ENCODE data around the gene AREG. TPM values are rescaled to one million over a fixed set of nuclear protein-coding genes. Genes with fewer than 3 reads are reported as not detected.
A peak's percentile ranks its signal among the peaks of the same experiment; 100 is the strongest.

AREG gene
- total and polyA plus RNA-seq, 2 experiments from 2014 or later: 128 to 129 TPM

DNA sequence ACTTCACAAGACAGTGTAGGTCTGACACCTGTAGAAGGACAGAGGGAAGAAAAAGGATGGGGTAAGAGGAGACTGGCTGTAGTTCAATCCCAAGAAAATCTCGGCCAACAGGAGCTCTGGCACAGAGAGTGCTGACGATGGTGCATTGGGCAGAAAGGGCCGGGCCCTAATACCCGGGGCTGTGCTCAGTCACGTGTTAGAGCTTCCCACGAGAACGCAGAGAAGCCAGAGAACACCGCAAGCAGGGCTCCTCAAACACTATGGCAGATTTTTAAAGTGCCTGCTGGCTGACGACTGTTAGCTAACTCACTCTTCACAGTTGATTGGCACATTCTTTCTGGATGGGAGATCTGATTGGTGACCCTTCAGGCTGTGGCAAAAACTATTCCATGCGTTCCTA is 44.5 kb upstream of the AREG start:
- H4K20me1 ChIP-seq (ENCODE audit: insufficient read depth, poor library complexity, severe bottlenecking): no peaks in the 10 kb centered on the region
- H3K79me2 ChIP-seq: no peaks in the 10 kb centered on the region
- H3K4me2 ChIP-seq: no peak overlapping the region
- no peak for TF ChIP-seq EZH2phosphoT487 (IDR thresholded peaks at IDR 0.05; ENCODE audit: low read depth, severe bottlenecking, unreplicated experiment)
- TF ChIP-seq EZH2 (IDR thresholded peaks at IDR 0.05; ENCODE audit: borderline replicate concordance): no peak
- H3K9me2 ChIP-seq (replicated peaks; ENCODE audit: insufficient read depth): no peaks in the 10 kb centered on the region
- H2AFZ ChIP-seq: no peak overlapping the region
- H3K4me1 ChIP-seq (ENCODE audit: insufficient read depth): no peaks in the 10 kb centered on the region
- H3K4me3 ChIP-seq: no peak overlapping the region
- no peaks in the 10 kb centered on the region for H3K27me3 ChIP-seq
- DNase-seq (ENCODE audit: low spot score): no peak
- no peak overlapping the region for H3K27ac ChIP-seq
- 69% methylated on average over 10 of the region's 10 CpGs for WGBS (ENCODE audit: low lambda C conversion rate, missing lambda C conversion rate)
- H3K9me3 ChIP-seq (ENCODE audit: low read depth): no peaks in the 10 kb centered on the region
- no peaks in the 10 kb centered on the region for H3K36me3 ChIP-seq (replicated peaks; ENCODE audit: insufficient read depth, low read depth)

DNA sequence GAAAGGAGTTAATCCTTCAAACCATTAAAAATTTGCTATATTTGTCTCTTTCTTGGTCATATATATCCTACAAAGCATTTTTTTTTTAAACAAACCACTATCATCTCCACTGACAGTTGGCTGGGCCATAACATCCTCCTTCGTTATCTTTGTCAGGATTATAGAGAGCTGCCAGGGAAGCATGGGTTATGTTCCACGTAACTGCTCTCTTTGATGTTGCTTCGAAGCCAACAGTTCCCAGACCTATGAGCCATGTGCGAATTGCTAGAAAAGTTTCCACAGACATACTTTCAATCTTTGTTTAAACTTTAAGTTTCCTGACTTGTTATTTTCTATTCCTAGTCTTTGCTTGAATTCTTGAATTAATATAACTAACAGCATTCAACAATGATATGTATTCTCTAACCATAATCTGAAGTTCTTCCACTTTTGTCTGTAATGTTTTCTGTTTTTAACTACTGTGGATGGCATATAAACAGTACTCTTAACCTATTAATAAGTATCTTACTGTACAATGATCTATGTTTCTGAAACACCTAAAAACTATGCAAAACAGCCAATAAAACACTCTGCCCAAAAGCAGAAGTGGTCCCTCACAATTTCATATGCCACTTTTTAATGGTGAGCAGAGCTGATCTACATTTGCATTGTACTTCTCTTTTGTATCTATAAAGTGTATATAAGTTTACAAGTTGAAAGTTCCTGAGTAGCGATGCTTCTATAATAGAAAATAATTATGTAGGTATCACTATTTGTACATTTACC is 42.1 kb upstream of the AREG start:
- H3K4me3 ChIP-seq: no peak overlapping the region
- no peaks in the 10 kb centered on the region for H3K79me2 ChIP-seq
- no peaks in the 10 kb centered on the region for H3K27me3 ChIP-seq
- 51% methylated on average over 5 of the region's 5 CpGs for WGBS (ENCODE audit: low lambda C conversion rate, missing lambda C conversion rate)
- peak; percentile 16 for DNase-seq (ENCODE audit: low spot score)
- TF ChIP-seq EZH2phosphoT487 (IDR thresholded peaks at IDR 0.05; ENCODE audit: low read depth, severe bottlenecking, unreplicated experiment): no peak
- TF ChIP-seq, protein P1, sequence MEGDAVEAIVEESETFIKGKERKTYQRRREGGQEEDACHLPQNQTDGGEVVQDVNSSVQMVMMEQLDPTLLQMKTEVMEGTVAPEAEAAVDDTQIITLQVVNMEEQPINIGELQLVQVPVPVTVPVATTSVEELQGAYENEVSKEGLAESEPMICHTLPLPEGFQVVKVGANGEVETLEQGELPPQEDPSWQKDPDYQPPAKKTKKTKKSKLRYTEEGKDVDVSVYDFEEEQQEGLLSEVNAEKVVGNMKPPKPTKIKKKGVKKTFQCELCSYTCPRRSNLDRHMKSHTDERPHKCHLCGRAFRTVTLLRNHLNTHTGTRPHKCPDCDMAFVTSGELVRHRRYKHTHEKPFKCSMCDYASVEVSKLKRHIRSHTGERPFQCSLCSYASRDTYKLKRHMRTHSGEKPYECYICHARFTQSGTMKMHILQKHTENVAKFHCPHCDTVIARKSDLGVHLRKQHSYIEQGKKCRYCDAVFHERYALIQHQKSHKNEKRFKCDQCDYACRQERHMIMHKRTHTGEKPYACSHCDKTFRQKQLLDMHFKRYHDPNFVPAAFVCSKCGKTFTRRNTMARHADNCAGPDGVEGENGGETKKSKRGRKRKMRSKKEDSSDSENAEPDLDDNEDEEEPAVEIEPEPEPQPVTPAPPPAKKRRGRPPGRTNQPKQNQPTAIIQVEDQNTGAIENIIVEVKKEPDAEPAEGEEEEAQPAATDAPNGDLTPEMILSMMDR (IDR thresholded peaks at IDR 0.05; ENCODE audit: poor library complexity): no peak
- no peak for TF ChIP-seq EZH2 (IDR thresholded peaks at IDR 0.05; ENCODE audit: borderline replicate concordance)
- H3K9me3 ChIP-seq (ENCODE audit: low read depth): no peaks in the 10 kb centered on the region
- no peaks in the 10 kb centered on the region for H4K20me1 ChIP-seq (ENCODE audit: insufficient read depth, poor library complexity, severe bottlenecking)
- no peak overlapping the region for H2AFZ ChIP-seq
- no peaks in the 10 kb centered on the region for H3K36me3 ChIP-seq (replicated peaks; ENCODE audit: insufficient read depth, low read depth)
- no peaks in the 10 kb centered on the region for H3K9me2 ChIP-seq (replicated peaks; ENCODE audit: insufficient read depth)
- no peaks in the 10 kb centered on the region for H3K4me1 ChIP-seq (ENCODE audit: insufficient read depth)
- H3K4me2 ChIP-seq: no peak overlapping the region
- H3K27ac ChIP-seq: no peak overlapping the region

DNA sequence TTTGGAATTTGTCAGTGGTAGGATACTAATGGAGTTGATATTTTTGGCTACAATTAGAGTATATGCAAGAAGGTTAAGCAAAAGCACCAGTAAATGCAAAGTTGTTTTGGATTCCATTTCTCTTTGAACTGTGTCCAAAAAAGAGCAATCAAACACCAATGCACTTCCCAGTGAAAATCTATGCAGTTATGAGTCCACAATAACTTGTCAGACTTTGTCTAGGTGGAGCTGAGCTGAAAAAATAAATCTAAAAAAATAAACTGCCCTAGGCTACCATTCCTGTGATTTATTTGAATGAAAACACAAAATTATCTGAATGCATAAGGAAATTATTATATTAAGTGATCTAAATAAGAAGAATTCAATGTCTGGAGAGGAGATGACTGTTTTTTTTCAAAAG is 37.0 kb upstream of the AREG start:
- Histone ChIP-seq H3K4me2 (no peak overlapping the region), H4K20me1 (ENCODE audit: insufficient read depth, poor library complexity, severe bottlenecking) (no peaks in the 10 kb centered on the region), H3K9me2 (replicated peaks; ENCODE audit: insufficient read depth) (no peaks in the 10 kb centered on the region), H3K4me1 (ENCODE audit: insufficient read depth) (no peaks in the 10 kb centered on the region), H3K9me3 (ENCODE audit: low read depth) (no peaks in the 10 kb centered on the region), H3K27ac (no peak overlapping the region), H2AFZ (no peak overlapping the region), H3K4me3 (no peak overlapping the region), H3K27me3 (no peaks in the 10 kb centered on the region), H3K36me3 (replicated peaks; ENCODE audit: insufficient read depth, low read depth) (no peaks in the 10 kb centered on the region), H3K79me2 (no peaks in the 10 kb centered on the region)
- no peak for DNase-seq (ENCODE audit: low spot score)
- TF ChIP-seq EZH2phosphoT487 (IDR thresholded peaks at IDR 0.05; ENCODE audit: low read depth, severe bottlenecking, unreplicated experiment) (no peak), EZH2 (IDR thresholded peaks at IDR 0.05; ENCODE audit: borderline replicate concordance) (no peak)
- TF ChIP-seq, protein P1 (IDR thresholded peaks at IDR 0.05; ENCODE audit: poor library complexity): no peak

DNA sequence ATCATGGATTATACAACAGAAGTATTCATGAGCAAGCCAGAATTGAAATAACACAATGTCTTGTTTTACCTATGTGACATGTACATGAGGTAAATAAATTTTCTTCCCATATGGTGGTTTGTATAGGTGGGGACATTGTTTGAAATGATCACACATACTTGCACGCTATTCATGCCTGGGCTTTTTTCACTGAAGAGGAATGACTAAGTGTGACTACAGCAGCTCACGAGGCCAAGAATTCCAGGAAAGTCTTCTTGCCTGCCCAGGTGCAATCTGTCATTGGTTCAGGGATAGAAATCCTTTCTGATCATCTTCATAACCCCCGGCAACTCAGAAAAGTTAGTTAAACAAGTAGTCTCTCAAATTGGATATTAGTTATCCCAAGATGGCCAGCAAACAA is 36.3 kb upstream of the AREG start:
- Histone ChIP-seq H3K27ac (no peak overlapping the region), H3K9me2 (replicated peaks; ENCODE audit: insufficient read depth) (no peaks in the 10 kb centered on the region), H3K79me2 (no peaks in the 10 kb centered on the region), H4K20me1 (ENCODE audit: insufficient read depth, poor library complexity, severe bottlenecking) (no peaks in the 10 kb centered on the region), H3K4me2 (no peak overlapping the region), H3K36me3 (replicated peaks; ENCODE audit: insufficient read depth, low read depth) (no peaks in the 10 kb centered on the region), H3K4me1 (ENCODE audit: insufficient read depth) (no peaks in the 10 kb centered on the region), H3K27me3 (no peaks in the 10 kb centered on the region), H3K4me3 (no peak overlapping the region), H2AFZ (no peak overlapping the region), H3K9me3 (ENCODE audit: low read depth) (no peaks in the 10 kb centered on the region)
- TF ChIP-seq, protein P1 (IDR thresholded peaks at IDR 0.05; ENCODE audit: poor library complexity): no peak
- DNase-seq (ENCODE audit: low spot score): no peak
- WGBS (ENCODE audit: low lambda C conversion rate, missing lambda C conversion rate): 82% methylated on average over 3 of the region's 3 CpGs
